ENCODE results near the gene SLC9A9.

Gene SLC9A9

GRCh38 chr3:143383421-143383820 is 464.8 kb downstream of the SLC9A9 start:
- no peak for DNase-seq

DNA sequence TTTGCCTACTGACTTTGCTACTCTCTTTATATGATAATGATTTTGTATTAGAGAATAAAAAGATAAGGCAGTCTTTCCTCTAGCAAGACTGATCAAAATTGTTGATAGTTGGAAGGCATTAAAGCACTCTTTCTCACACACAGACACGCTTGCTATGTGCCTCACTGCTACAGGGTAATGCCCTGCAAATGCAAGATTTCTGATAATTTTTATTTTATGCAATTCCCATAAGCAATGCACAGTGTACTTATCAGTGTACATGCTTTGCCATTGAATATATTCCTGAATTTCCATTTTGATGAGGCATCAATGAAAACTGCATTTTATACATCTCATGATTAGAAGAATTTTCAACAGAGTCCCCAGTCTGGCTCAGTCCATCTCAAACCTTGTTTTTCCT is 465.5 kb downstream of the SLC9A9 start:
- DNase-seq, result no peak

DNA sequence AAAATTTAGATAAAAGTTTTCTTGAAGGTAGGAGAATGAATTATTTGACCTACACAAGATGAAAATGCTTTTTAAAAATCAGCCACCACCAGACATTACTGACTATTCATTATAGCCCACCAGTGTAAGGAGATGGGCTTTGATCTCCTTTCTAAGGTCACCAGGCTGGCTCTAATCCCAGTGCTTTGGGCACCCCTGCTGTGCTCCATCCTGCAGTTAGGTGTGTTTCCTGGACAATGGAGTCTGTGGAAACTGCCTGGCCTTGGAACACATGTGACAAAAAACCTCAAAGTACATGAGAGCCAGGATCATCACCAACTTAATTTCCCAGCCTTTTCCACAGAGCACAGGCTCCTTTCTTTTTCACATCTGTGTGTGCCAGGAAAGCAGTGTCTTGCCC is 467.8 kb downstream of the SLC9A9 start:
- no peak for DNase-seq

GRCh38 chr3:143375698-143376097 is 472.6 kb downstream of the SLC9A9 start:
- no peak for DNase-seq

- no peak for DNase-seq
Measured at GRCh38 chr3:143367171-143367570, 481.1 kb downstream of the SLC9A9 start.

DNA sequence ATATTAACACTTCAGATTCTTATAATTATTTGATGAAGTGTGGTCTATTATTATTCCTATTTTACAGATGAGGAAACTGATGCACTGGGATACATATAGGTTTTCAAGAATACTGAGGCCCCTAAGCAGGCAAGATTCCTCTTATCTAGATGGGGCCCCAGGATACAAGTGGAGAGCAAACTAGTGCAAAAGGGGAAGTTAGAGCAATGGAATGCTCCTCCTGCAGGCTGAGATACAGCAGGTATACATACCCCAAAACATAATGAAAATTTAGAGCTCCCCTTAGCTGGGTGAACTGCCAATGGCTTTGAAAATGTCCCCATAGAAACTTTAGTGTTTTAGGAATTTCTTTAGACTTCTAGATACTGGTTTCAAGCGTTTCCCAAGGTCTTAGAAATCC is 481.6 kb downstream of the SLC9A9 start:
- DNase-seq, result no peak

DNA sequence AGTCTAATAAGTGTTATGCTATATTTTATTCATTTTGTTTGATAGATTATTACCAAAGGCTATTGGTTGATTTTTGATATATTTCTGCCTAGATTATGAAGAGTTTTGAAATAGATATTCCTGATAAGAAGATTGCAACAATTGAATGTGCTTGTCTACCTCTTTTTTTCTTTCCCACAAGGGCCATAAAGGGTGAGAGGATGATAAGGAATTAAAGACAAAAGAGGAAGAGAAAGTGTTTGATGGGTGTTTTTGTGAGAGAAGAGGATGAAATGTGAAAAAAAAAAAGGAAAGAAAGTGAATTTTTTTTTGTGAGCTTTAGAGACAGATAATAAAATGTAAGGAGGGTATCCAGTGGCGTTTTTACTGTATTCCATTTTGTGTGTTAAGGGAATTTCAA is 484.3 kb downstream of the SLC9A9 start:
- no peak for DNase-seq

- no peak for DNase-seq
Measured at GRCh38 chr3:143363276-143363675, 485.0 kb downstream of the SLC9A9 start.

GRCh38 chr3:143362115-143362991 is 485.9 kb downstream of the SLC9A9 start:
- no peak for DNase-seq

DNA sequence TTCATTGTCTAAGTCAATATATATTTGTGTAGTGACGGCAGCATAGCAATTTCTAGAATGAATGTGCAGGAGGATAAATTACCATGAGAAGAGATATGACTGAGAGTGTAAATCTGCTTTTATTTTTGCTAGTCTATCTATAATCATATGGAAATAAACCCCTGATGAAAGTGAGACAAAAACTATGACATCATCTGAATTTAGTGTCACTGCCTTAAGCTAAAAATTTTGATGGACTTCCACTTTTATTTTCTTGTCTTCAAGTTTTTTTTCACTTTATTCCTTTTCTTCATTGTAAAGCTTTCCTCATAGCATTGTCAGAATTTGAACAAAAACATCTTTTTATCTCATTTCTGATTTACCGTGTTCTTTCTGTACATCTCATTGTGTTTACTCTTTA is 486.7 kb downstream of the SLC9A9 start:
- no peak for DNase-seq

DNA sequence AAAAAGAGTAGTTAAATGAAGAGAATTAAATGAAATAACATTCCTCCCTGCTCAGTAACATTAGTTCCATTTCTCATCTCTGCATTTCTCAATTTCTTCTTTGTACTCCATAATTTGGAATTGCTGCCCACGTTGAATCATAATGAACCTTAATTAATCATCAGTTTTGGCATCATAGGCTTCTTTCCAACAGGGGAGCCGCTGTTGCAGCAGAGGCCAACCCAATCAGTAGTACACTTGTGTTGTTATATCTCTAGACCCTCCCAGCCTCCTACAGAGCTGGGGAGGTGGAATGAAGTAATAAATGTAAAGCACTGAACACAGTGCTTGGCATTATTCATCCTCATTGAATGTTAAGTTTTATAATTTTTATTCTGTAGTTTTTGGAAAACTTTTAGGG is 488.0 kb downstream of the SLC9A9 start:
- no peak for DNase-seq

DNA sequence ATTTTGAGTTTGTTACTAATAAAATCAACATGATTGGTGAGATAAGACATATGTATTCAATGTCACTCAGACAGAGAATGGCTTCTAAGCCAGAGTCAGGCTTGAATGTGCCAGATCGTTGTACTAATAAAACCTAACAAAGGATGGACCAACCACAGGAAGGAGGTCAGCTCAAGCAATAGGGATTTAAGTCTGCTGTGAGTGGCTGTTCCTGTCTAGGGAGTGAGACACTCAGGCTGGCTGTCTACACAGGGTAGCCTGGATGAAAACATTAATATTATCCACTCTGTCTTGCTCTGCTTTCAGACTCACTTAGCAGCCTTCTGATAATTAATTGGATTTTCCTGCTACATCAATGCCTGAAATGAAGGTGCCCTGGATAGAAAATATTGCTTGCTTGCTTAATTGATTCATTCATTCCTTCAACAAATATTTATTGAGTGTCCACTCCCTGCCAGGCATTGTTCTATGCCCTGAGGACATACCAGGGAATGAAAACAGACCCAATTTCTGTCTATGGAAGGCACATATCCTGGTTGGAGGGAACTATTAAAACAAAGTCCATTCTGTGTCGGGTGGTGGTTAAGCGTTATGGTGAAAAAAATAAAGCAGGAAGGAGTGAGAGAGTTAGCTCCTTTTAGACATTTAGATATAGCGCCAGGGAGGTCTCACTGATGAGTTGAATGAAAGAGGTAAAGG is 489.3 kb downstream of the SLC9A9 start:
- DNase-seq, result peak; percentile 54

DNA sequence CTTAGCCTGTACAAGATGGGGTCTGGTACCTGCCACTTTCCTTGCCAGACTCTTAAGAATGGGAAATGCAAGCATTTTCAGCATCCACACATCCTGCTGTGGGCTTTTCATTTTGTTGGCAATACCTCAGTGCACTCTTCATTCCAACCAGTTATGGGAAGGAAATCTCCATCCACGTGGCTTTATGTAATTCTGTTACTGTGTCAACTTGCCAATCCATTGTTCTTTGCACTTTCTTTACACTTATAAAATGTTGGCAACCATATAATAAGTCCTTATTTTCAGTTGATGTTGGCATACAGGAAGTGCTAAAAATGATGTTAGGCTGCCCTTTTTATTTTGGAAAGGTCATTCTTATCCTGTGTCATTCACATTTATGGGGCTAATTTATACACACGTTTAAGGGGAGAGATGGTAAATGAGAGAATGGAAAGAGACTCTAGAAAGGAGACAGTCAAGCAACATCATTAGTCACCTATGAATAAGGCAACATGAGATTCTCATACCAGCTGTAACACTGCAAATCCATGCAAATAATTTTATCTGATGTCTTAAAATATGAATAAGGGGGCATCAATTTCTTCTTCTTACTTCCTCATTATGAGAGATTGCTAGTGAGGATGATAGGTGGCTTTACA is 490.0 kb downstream of the SLC9A9 start:
- peak; percentile 24 for DNase-seq

DNA sequence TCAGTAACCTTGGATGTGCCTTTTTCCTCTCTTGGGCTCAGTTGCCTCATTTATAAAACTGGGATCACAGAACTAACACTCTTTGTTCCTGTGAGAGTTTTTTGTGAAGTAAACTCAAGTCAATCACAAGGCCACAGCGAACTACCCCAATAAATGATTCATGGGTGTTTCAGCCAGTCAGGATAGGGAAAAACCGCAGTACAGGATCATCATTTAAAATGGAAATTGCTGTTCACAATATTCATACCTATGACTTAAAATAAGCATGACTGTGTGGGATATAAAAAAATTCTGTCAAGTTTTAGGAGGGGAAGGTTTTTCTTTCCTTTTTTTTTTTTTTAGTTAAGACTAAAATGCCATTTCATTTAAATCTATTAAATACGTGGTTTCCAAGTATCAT is 490.6 kb downstream of the SLC9A9 start:
- no peak for DNase-seq

DNA sequence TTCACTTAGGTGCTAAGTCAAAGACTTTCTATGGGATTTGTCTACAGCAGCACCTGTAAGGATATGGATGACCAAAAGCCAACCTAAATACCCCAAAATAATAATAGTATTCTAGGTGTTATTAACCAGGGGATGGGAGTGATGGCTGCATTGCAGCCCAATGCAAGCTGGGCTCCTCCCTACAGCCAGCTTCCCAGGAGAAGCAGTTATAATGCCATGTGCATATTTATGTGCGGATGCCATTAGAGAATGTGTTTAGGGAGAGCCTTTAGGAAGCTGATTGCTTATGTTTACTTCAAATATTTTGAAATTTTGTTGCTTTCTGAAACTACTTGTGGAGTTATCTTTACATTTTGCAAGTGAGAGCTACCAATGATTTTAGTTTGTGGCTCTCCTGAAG is 491.4 kb downstream of the SLC9A9 start:
- no peak for DNase-seq

DNA sequence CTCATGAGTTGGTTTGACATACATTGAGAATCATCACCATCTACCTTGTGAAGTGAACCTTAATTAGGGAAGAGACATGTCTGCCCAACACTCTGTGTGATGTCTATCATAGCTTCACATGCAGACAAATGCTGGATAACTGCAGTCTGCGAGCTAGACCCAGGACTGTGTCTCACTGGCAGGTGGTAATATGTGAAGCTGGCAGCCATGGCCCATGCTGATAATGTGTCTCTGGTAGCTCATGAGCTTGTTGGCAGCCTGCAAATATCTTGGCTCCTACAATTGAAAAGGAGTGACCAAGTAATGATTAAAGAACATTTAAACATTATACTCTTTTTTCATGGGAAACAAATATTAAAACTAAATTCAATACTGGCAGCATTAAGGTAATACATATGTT is 493.9 kb downstream of the SLC9A9 start:
- DNase-seq, result no peak

- DNase-seq, result no peak
Measured at GRCh38 chr3:143352850-143353550, 495.3 kb downstream of the SLC9A9 start.

DNA sequence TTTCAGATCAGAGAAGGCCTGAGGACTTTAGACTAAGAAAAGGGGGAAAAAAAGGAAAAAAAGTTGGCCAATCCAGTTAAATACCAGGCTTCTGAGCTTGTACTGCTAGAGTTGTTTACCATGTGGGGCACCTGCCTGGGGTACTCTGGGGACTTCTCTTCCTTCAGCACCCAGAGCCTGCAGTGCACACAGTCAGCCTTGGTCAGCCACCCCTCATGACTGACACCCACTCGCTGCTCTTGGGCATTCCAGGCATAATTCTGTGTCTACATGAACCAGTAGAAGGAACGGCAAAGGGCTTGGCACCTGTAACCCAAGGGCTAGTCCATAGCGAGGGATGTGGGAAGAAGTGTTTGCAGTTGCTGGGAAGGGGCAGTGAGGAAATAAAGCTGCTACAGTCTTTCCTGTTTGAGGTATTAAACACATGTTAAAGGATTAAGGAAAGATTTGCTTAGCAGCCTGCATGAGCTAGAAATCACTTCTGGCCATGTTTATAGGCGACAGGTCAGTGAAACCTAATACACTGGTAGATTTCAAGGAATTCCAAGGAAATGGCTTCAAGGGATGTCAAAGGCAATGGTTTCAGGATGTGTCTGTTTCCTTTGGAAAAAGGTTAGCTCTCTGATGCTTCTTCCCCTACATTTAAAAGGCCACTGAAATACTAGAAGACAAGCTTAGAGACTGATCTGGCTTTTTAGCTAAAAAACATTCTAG is 496.2 kb downstream of the SLC9A9 start:
- no peak for DNase-seq

DNA sequence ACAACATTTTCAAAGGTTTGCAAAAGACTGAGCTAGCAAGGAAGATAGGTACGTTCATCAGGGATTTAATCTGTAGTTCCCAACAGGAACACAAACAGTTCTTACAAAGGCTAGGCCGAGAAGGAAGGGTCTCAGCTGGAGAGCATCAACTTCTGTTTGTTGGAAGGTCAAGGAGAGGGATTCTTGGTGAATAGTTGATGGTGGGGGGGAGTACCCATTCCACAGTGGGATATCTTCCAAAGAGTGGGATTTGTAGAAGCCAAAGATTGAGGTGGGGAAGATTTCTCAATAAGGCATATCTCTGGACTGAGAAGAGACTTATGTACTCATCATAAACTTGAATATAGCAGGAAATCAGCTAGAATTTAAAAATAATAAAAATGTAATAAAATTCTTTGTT is 496.9 kb downstream of the SLC9A9 start:
- DNase-seq, result no peak

DNA sequence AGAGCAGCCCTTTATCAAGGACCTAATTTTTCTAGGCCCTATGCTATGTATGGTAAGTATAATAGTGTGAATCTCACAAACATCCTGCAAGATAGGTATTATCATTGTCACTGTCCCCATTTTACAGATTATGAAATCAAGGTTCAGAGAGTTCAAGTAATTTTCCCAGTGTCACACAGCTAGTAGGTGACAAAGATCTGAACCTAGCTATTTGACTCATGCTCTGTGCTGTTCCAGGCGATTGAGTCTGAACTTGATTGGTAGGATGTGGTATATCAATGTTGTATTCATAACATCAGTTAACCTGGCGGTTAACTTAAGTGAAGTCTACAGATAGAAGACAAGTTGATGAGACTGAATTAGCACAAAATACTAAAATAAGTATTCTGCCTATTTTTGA is 498.8 kb downstream of the SLC9A9 start:
- no peak for DNase-seq

DNA sequence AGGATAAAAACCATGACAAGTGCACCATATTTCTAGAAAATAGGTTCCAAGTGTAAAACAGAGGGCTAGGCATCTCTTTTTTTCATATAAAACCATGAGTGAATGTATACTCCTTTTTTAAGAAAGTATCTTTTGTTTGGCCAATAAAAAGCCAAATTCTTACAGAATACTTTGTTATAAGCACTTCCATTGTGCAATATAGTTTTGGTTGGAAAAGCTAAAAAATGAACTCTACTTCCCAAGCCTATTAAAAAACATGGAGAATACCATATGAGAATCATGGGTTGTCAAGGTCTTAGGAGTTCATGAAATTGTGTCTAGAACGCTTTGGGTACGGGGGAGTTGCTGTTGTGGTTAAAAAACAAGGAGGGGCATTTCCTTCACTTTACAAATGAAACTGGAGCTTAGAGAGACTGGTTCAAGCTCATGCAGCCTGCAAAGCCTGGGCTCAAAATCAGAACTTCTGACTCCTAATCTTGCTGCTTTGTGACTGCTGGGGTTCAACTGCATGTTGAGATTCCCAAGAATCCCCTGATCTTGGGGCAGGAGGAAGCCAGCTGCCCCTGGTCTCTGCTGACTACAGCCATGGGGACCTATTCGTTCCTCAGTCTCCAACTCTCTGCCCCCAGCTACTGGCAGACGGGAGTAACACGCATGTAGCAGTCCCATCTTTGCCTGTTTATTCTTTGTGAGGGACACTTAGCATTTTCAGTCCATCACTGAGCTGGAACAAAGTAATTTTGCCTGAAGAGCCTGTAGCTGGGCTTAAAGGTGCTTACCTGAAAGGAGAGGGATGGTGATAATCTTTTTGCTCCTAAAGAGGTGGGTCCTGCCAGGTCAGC is 499.6 kb downstream of the SLC9A9 start:
- no peak for DNase-seq
